Vagina (tissue), 2 donors: ENCODE measurements around the gene MIF4GD. TPM values are rescaled to one million over a fixed set of nuclear protein-coding genes. Genes with fewer than 3 reads are reported as not detected.

Experiments
- DNase-seq, 2 donors: peaks; one replicate each; pipeline ENCODE4 v3.0.0-alpha.2; 2017; ENCODE audit errors: extremely low spot score in 2 of 2
- H3K27ac ChIP-seq: fragments of 200-600 bp; sonication (generic); one replicate; pipeline ENCODE4 v1.5.1; 2019
- H3K27me3 ChIP-seq: fragments of 200-600 bp; sonication (generic); one replicate; pipeline ENCODE4 v1.5.1; 2019
- H3K36me3 ChIP-seq, 2 donors: fragments of 200-600 bp; sonication (generic); one replicate each; pipeline ENCODE4 v1.5.1; 2017 to 2019
- H3K4me1 ChIP-seq: fragments of 200-600 bp; sonication (generic); one replicate; pipeline ENCODE4 v1.5.1; 2019
- H3K4me3 ChIP-seq, 2 donors: fragments of 200-600 bp; sonication (generic); 1 replicate in 1 of 2; 2 replicates in 1 of 2; pipeline ENCODE4 v1.5.1; 2016 to 2019
- H3K9me3 ChIP-seq: fragments of 200-600 bp; sonication (generic); one replicate; pipeline ENCODE4 v1.5.1; 2019
- POLR2A ChIP-seq, 2 donors: fragments of 450-650 bp; IDR thresholded peaks; one replicate each; pipeline ENCODE4 v1.6.1; 2017; ENCODE audit warnings: antibody characterized with exemption in 2 of 2, mild to moderate bottlenecking in 2 of 2, moderate library complexity in 2 of 2
- POLR2AphosphoS5 ChIP-seq, 2 donors: sonication (generic); formaldehyde crosslinking; IDR thresholded peaks; one replicate each; pipeline ENCODE4 v1.9.0; 2017; ENCODE audit warnings: antibody characterized with exemption in 2 of 2, mild to moderate bottlenecking in 2 of 2, low read depth in 1 of 2; ENCODE audit not compliant: insufficient read depth in 1 of 2
- intact Hi-C: fragments of 100-400 bp; cut with DNase I; formaldehyde crosslinking; loops from one replicate; pipeline ENCODE4 v1.15.1; 2023
- total RNA-seq: library from RNA; depleted of rRNA; stranded (reverse); fragments of >200 nt; gene quantifications from one replicate; pipeline ENCODE4 v1.2.3, GENCODE V29; 2016
- TF ChIP-seq, protein P1 (sequence below), 3 experiments: fragments of 450-650 bp in 2 of 3; fragments of 200-600 bp in 1 of 3; sonication (generic) in 1 of 3; IDR thresholded peaks; one replicate each; pipeline ENCODE4 v1.5.1; 2017 to 2019; ENCODE audit warnings: antibody characterized with exemption in 3 of 3, mild to moderate bottlenecking in 2 of 3, moderate library complexity in 2 of 3

The MIF4GD gene
- total RNA-seq, 1 donor from 2014 or later, result 26.3 TPM

DNA sequence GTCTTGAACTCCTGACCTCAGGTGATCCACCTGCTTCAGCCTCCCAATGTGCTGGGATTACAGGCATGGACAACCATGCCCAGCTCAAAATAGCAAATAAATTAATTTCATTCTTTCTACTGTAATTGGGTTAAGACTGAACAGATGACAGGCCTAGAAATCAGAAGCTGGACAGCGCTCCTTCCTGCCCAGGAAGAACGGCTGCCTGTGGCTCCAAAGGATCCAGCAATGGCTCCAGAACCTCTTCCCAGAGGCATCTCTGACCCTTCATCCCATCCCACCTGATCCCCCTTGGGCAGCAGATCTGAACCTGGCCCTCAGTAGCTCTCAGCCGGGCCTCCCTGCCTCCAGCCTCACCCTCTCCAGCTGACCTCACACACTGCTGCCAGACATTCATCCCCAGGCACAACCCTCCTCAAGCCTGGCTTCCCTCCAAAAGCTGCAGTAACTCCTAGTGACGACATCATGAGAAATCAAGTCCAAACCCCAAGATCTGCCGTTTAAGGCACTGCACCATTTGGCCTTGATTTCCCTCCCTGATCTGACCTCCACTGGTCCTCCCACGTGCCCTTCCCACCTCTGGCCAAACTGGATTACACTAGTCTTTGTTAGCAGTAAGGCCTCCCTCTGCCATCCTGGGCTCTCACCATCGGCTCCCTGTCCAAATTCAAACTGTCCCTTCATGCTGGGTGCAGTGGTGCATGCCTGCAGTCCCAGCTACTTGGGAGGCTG lies 3.1 kb upstream of the MIF4GD start:
- intact Hi-C loops, result no loop called here
- TF ChIP-seq, protein P1, sequence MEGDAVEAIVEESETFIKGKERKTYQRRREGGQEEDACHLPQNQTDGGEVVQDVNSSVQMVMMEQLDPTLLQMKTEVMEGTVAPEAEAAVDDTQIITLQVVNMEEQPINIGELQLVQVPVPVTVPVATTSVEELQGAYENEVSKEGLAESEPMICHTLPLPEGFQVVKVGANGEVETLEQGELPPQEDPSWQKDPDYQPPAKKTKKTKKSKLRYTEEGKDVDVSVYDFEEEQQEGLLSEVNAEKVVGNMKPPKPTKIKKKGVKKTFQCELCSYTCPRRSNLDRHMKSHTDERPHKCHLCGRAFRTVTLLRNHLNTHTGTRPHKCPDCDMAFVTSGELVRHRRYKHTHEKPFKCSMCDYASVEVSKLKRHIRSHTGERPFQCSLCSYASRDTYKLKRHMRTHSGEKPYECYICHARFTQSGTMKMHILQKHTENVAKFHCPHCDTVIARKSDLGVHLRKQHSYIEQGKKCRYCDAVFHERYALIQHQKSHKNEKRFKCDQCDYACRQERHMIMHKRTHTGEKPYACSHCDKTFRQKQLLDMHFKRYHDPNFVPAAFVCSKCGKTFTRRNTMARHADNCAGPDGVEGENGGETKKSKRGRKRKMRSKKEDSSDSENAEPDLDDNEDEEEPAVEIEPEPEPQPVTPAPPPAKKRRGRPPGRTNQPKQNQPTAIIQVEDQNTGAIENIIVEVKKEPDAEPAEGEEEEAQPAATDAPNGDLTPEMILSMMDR (IDR thresholded peaks at IDR 0.05), result no peak
- TF ChIP-seq POLR2AphosphoS5 (IDR thresholded peaks at IDR 0.05; ENCODE audit: insufficient read depth in 1 of 2, low read depth in 1 of 2) (no peak), POLR2A (IDR thresholded peaks at IDR 0.05) (no peak)
- Histone ChIP-seq H3K4me3 (no peak overlapping the region), H3K9me3 (no peaks in the 10 kb centered on the region), H3K27me3 (no peaks in the 10 kb centered on the region), H3K27ac (no peak overlapping the region), H3K4me1 (peaks cover 23% of the 10 kb centered on the region), H3K36me3 (no peaks in the 10 kb centered on the region)
- no peak for DNase-seq

DNA sequence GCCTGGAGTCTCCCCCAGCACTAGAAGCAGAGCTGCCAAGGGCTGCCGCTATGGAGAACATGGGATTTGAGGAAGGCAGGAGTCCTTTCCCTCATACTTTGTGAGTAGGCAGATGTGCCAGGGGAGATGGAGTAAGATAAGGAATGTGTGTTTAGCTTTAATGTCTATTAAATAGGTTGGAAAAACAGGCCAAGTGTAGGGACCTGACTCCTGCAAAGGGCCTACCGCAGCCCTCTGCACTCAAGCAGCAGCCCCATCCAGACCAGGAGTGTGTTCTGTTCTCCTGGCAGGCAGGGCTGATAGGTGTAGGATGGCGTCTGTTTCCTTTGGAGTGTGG lies 1.8 kb upstream of the MIF4GD start:
- no peak overlapping the region for H3K27ac ChIP-seq
- H3K4me1 ChIP-seq, result peaks cover 23% of the 10 kb centered on the region
- H3K9me3 ChIP-seq, result no peaks in the 10 kb centered on the region
- no peaks in the 10 kb centered on the region for H3K27me3 ChIP-seq
- H3K4me3 ChIP-seq, result no peak overlapping the region
- no peak for DNase-seq
- no peaks in the 10 kb centered on the region for H3K36me3 ChIP-seq
- intact Hi-C loops, result no loop called here
- TF ChIP-seq POLR2A (IDR thresholded peaks at IDR 0.05), result no peak
- TF ChIP-seq, protein P1 (IDR thresholded peaks at IDR 0.05), result no peak
- TF ChIP-seq POLR2AphosphoS5 (IDR thresholded peaks at IDR 0.05; ENCODE audit: insufficient read depth in 1 of 2, low read depth in 1 of 2), result no peak

DNA sequence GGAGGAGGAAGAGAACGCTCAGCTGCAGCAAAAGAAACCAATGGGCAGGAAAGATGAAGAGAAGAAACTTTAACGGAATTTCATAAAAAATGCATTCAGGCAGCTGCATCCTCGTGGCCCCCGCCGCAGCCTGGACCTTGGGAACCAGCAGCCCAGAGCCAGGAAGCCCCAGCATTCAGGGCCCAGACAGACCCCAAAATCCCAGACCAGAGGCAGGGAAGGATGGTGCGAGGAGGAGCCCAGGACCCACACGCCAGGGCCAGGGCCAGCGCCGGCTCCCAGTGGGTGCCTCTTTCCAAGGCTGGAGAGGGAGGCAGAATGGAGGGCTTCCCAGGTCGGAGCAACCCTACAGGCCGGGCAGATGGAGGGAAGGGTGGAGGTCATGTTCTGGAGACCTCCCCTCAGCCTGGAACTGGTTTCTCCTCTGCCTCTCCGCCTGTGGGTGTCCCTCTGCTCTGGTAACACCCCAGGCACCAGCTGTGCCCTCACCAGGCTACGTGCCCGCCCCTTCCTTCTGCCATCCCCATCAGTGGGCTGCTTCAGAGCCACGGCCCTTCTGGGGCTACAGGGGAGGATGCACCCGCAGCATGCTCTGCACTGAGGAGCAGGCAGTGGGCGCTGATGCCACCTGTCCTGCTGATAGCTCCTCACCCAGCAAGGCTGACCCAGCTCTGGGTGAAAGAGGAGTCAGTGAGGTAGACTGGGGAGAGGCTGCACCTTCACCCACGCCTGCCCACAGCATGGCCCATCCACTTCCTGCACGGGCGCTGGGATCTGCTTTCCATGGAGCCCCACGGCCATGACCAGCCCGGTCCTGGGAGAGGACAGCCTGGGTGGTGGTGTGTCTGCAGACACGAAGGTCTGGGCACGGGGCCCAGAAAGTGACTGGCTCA lies 1.2 kb upstream of the MIF4GD start:
- intact Hi-C loops, result no loop called here
- Histone ChIP-seq H3K27ac (peak overlapping the region; percentile 78), H3K4me1 (peaks cover 23% of the 10 kb centered on the region)

DNA sequence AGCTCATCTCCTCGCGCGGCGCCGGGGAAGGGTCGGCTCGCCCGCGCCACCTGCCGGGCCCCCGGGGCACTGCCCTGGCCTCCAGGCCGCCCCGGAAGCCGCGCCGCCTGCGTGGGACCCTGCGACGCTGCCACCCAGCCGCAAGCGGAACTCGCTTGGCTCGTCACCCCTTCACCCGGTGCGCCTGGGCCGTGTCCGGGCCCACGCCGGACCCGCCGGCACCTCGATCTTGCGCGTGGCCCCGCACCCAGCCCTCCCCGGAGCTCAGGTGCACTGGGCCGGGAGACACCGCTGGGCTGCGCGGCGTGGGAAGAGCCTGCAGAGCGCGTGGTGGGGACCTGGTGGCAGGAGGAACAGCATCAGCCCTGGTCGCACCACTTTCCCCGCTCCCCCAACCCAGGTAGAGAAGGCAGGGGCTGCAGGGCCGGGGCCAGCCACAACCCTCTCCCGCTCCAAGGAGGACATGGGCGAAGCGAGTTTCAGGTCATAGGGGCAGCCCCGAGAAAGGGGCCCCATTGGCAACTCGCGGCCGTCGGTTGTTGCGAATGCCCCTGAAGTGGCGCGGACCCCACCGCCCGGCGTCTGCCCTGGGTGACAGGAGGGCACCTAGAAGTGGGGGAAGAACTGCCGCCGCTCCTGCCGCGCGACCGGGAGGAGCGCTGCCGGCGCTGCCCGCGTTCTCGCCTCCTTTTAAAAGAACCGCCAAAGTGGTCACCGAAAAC lies 363 bp upstream of the MIF4GD start:
- DNase-seq, result no peak
- H3K4me1 ChIP-seq, result peaks cover 23% of the 10 kb centered on the region
- intact Hi-C loops, result no loop called here
- no peak for TF ChIP-seq POLR2AphosphoS5 (IDR thresholded peaks at IDR 0.05; ENCODE audit: insufficient read depth in 1 of 2, low read depth in 1 of 2)
- TF ChIP-seq, protein P1 (IDR thresholded peaks at IDR 0.05), result peak; percentile 39 to 68 (median 55)
- no peaks in the 10 kb centered on the region for H3K9me3 ChIP-seq
- peak overlapping the region; percentile 78 for H3K27ac ChIP-seq
- peaks cover 0 to 2% of the 10 kb centered on the region in 2 donors for H3K36me3 ChIP-seq
- no peaks in the 10 kb centered on the region for H3K27me3 ChIP-seq
- H3K4me3 ChIP-seq, result peak overlapping the region; percentile 76 to 88

More for the DNA sequence above, 1.2 kb upstream of the MIF4GD start:
- H3K4me3 ChIP-seq, result peak overlapping the region; percentile 76 to 88
- no peaks in the 10 kb centered on the region for H3K27me3 ChIP-seq
- H3K36me3 ChIP-seq, result no peaks in the 10 kb centered on the region
- DNase-seq, result no peak
- no peaks in the 10 kb centered on the region for H3K9me3 ChIP-seq
- TF ChIP-seq, protein P1 (IDR thresholded peaks at IDR 0.05), result no peak
- TF ChIP-seq POLR2A (IDR thresholded peaks at IDR 0.05) (no peak), POLR2AphosphoS5 (IDR thresholded peaks at IDR 0.05; ENCODE audit: insufficient read depth in 1 of 2, low read depth in 1 of 2) (no peak)
